Glutamatergic neuron (in vitro differentiated cells): Measurements from ENCODE around the gene PROB1. TPM values are rescaled to one million over a fixed set of nuclear protein-coding genes. Genes with fewer than 3 reads are reported as not detected.
"Not testable (repeated sequence)": the region's sequence is repeated elsewhere in the genome, so short reads cannot be mapped to it uniquely, and the experiment has no call there.

Experiments
- DNase-seq: peaks from one replicate; pipeline ENCODE4 v3.0.0; 2022
- H3K27ac Mint-ChIP-seq: one replicate; pipeline ENCODE4 v1.8.0; 2020; ENCODE audit warnings: mild to moderate bottlenecking, mixed read lengths, inconsistent platforms; ENCODE audit not compliant: unreplicated experiment
- H3K27me3 Mint-ChIP-seq: one replicate; pipeline ENCODE4 v1.8.0; 2020; ENCODE audit warnings: mild to moderate bottlenecking, moderate library complexity, mixed read lengths, inconsistent platforms; ENCODE audit not compliant: unreplicated experiment
- H3K36me3 Mint-ChIP-seq: one replicate; pipeline ENCODE4 v1.8.0; 2020; ENCODE audit warnings: mild to moderate bottlenecking, mixed read lengths, inconsistent platforms; ENCODE audit not compliant: unreplicated experiment
- H3K4me1 Mint-ChIP-seq: one replicate; pipeline ENCODE4 v1.8.0; 2020; ENCODE audit warnings: mild to moderate bottlenecking, low read depth, mixed read lengths, inconsistent platforms; ENCODE audit not compliant: unreplicated experiment
- H3K4me3 Mint-ChIP-seq: one replicate; pipeline ENCODE4 v1.8.0; 2020; ENCODE audit warnings: mild to moderate bottlenecking, mixed read lengths, inconsistent platforms; ENCODE audit not compliant: unreplicated experiment
- H3K9me3 Mint-ChIP-seq: one replicate; pipeline ENCODE4 v1.8.0; 2020; ENCODE audit warnings: mild to moderate bottlenecking, moderate library complexity, mixed read lengths, inconsistent platforms; ENCODE audit not compliant: unreplicated experiment
- long read RNA-seq: library from polyadenylated mRNA; unstranded; transcript quantifications from one replicate; pipeline ENCODE4 v2.0.0, GENCODE V29; 2020; ENCODE audit not compliant: unreplicated experiment
- total RNA-seq: library from RNA; stranded (reverse); fragmentation: NEBNext Ultra II Directional; extraction: Animal tissue kit (Norgen Biotek cat#: 25700); gene quantifications from one replicate; pipeline ENCODE4 v1.2.1, GENCODE V29; 2021; ENCODE audit not compliant: unreplicated experiment
- TF ChIP-seq, protein P1 (sequence below): fragments of 200-600 bp; sonication (generic); IDR thresholded peaks from one replicate; pipeline ENCODE4 v1.5.0; 2021; ENCODE audit not compliant: partially characterized antibody, unreplicated experiment

Gene PROB1
- 1.3 TPM for total RNA-seq
- long read RNA-seq, result 0 reads

DNA sequence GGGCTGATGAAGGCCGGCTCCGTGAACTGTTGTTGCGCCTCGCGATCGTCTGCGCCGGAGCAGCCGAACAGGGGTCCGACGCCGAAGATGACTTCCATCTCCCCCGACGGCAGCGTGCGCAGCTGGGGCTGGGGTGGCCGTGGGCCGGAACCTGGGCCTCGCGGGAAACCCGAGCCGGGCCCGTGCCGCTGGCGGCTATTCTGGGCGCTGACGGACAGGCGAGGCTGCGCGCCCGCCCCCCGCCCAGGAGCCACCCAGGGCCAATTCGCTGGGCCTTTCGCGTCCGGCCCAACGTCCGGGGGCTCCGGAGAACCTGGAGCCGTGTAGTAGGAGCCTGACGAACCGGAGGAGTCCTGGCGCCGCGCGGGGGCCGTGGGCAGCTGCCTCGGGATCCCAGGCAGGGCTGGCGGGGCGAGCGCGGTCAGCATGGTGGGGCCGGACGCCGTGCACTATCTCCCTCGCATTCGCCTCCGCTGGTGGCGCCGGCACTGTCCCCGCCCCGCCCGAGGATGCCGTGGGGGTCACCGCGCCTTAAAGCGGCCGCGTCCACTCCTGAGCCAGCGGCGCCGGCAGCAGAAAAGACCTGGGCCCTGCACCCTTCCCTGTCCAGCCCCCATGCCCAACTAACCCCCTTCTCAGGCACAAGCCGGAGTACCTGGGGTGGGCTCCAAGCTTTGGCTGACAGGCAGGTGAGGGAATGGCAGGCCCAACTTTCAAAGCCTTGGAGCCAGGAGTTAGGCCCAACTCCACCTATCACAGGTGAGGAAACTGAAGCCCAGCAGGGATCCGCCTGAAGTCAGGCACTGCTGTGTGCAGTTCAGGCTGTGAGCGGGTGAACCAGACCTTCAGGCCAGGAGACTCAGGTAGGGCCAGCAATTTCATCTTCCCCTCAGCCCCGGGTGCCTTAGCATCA is at the start of gene PROB1:
Gene PROB1 (minus strand): TSS at position 451 of the 913 bp plus-strand sequence. CDS start 23 bp downstream, at position 428.
- Mint-ChIP-seq H3K9me3 (no peaks in the 10 kb centered on the region), H3K27ac (no peak within 1 kb of the TSS), H3K27me3 (peaks cover 11% of the 10 kb centered on the region), H3K4me3 (no peak within 1 kb of the TSS), H3K4me1 (peaks cover 3% of the 10 kb centered on the region), H3K36me3 (no peaks in the 10 kb centered on the region)
- TF ChIP-seq, protein P1, sequence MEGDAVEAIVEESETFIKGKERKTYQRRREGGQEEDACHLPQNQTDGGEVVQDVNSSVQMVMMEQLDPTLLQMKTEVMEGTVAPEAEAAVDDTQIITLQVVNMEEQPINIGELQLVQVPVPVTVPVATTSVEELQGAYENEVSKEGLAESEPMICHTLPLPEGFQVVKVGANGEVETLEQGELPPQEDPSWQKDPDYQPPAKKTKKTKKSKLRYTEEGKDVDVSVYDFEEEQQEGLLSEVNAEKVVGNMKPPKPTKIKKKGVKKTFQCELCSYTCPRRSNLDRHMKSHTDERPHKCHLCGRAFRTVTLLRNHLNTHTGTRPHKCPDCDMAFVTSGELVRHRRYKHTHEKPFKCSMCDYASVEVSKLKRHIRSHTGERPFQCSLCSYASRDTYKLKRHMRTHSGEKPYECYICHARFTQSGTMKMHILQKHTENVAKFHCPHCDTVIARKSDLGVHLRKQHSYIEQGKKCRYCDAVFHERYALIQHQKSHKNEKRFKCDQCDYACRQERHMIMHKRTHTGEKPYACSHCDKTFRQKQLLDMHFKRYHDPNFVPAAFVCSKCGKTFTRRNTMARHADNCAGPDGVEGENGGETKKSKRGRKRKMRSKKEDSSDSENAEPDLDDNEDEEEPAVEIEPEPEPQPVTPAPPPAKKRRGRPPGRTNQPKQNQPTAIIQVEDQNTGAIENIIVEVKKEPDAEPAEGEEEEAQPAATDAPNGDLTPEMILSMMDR, result no peak
- DNase-seq, result no peak

GRCh38 chr5:139443831-139444453 is 49.0 kb upstream of the PROB1 start:
- H3K9me3 Mint-ChIP-seq, result peaks cover 6% of the 10 kb centered on the region
- TF ChIP-seq, protein P1, result no peak
- peaks cover 15% of the 10 kb centered on the region for H3K4me1 Mint-ChIP-seq
- no peak for DNase-seq
- H3K4me3 Mint-ChIP-seq, result no peak overlapping the region
- H3K36me3 Mint-ChIP-seq, result no peaks in the 10 kb centered on the region
- H3K27ac Mint-ChIP-seq, result no peak overlapping the region
- peaks cover 7% of the 10 kb centered on the region for H3K27me3 Mint-ChIP-seq

- not testable (repeated sequence) for H3K27me3 Mint-ChIP-seq, H3K4me3 Mint-ChIP-seq, H3K36me3 Mint-ChIP-seq, H3K9me3 Mint-ChIP-seq, DNase-seq
- peak overlapping the region; percentile 100 for H3K27ac Mint-ChIP-seq
- H3K4me1 Mint-ChIP-seq, result peaks cover 22% of the 10 kb centered on the region
These were observed 45.5 kb upstream of the PROB1 start for GRCh38 chr5:139440416-139440815.

DNA sequence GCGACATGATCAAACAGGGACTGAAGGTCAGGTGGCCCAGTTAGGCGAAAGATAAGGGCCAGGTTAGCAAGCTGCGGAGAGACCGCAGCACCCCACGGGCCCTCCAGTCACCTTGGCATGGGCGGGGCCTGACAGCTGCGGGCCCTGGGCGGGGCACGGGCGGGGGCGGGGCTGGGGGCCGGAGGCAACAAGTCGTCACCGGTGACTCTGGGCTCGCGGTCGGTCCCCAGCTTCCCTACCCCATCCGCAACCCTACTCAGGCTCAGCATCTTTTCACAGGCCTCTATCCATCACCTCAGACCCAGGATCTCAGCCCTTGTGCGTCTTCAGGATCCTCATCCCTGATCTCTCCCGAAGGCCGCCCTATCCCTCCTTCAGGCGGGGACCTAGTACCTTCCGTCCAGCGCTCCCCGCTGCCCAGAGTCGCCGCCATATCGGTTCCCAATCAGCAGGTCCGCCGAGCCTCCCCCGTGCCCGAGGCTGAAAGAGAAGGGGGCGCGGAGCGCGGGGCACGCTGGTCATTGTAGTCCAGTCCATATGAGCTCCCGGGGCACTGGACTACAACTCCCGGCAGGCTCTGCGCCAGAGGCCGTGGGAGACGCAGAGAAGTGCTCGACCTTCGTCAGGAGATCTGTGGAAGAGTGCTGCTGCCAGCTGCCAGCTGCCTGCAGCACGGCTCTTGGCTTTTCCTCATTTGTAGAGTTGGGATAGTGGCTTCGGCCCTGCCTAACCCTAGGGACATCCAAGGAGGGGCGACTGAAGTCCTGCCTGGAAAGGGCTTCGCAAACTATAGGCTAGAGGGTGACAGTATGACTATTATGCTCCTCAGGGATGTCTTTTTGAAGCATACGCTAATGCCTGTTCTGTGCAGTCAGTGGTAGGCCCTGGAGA is 44.4 kb upstream of the PROB1 start, which contains the start of gene DNAJC18:
Gene DNAJC18 (minus strand): TSS at position 513 of the 891 bp plus-strand sequence. CDS start 80 bp downstream, at position 433.
- Mint-ChIP-seq H3K27me3 (peaks cover 7% of the 10 kb centered on the region), H3K36me3 (no peaks in the 10 kb centered on the region), H3K4me3 (peak within 1 kb of the TSS; percentile 94), H3K27ac (peak within 1 kb of the TSS; percentile 100), H3K4me1 (peaks cover 22% of the 10 kb centered on the region), H3K9me3 (peaks cover 10% of the 10 kb centered on the region)
- DNase-seq, result peak; percentile 98
- TF ChIP-seq, protein P1, result no peak

DNA sequence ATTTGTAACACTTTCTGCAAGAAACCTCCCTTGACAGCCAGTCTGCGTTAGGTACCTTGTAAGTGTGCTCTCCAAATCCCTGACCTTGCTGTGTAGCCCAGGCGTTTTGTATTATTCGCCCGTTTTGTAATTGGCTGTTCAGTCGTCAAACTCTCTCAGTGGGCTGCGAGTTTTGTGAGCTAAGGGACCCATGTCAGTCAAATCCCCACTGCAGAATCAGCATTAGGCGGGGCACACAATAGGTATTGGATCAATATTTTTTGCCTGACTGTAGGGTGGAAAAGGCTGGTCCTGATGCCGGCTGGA is 43.8 kb upstream of the PROB1 start:
- H3K4me3 Mint-ChIP-seq, result peak overlapping the region; percentile 94
- H3K27me3 Mint-ChIP-seq, result peaks cover 7% of the 10 kb centered on the region
- peaks cover 10% of the 10 kb centered on the region for H3K9me3 Mint-ChIP-seq
- H3K36me3 Mint-ChIP-seq, result no peaks in the 10 kb centered on the region
- DNase-seq, result no peak
- peaks cover 20% of the 10 kb centered on the region for H3K4me1 Mint-ChIP-seq
- H3K27ac Mint-ChIP-seq, result peak overlapping the region; percentile 100
- TF ChIP-seq, protein P1, result no peak
